ENCODE results near the gene MAP3K5.
"Not testable (repeated sequence)": the region's sequence is repeated elsewhere in the genome, so short reads cannot be mapped to it uniquely, and the experiment has no call there.

The MAP3K5 gene

DNA sequence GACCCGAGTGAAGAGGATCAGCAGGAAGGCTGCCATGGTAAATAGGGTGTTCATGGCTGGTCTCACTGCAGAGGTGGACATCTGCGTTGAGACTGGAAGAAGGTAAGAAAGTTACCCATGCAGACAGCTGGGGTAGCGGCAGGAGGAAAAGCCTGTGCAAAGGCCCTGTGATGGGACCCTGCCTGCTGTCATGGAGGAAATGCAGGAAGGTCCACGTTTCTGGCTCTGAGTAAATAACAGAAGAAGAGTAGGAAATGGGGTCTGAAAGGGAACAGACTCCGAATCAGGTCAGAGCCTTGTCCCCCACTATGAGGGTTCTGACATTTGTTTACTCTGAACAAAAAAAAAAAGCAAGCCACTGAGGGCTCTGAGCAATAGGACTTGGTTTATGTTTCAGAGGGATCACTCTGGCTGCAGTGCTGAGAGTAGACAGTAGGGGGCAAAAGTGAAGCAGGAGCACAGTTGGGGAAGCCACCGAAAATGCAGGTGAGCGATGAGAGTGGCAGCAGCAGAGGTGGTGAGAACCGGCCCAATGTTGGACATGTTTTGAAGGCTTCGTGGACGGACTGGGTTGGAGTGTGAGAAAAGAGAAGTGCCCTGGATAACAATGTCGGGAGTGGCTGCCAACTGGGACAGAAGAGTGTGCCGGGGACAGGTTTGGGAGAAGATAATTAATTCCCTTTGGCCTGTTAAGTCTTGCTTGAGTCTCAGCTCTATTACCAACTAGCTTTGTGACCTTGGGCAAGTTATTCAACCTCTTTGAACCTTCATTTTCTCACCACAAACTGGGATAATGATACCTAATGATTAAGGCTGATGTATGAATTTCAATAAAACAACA, 184.1 kb downstream of the MAP3K5 start:
- peak; percentile 87 for DNase-seq (ENCODE audit: low spot score)

- DNase-seq (ENCODE audit: low spot score) = no peak
Measured at GRCh38 chr6:136607204-136607931, 184.9 kb downstream of the MAP3K5 start.

DNA sequence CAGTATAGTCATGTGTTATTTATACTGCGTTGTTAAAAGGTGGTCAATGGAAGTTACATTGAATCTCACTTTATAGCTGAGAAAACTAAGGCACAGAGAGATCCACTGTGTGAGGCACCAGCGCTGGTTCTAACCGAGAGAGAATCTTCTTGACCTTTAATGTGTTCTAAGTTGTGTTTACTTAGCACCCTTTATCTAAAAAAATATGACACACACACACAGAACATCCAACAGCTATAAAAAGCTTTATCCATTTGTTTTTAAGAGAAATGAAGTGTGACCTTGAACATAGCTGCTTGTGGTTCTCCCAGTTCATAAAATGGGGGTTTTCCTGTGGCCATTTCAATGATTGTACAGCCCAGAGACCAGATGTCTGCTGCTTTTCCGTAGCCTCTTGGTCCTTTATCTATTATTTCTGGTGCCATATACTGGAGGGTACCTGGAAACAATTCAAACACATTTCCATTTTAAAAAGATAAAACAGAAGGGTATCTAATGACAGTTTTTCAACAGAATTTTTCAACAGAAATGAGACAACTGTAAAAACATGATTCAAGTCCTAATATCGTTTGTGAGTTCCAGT, 187.3 kb downstream of the MAP3K5 start:
- DNase-seq (ENCODE audit: low spot score) = no peak

DNA sequence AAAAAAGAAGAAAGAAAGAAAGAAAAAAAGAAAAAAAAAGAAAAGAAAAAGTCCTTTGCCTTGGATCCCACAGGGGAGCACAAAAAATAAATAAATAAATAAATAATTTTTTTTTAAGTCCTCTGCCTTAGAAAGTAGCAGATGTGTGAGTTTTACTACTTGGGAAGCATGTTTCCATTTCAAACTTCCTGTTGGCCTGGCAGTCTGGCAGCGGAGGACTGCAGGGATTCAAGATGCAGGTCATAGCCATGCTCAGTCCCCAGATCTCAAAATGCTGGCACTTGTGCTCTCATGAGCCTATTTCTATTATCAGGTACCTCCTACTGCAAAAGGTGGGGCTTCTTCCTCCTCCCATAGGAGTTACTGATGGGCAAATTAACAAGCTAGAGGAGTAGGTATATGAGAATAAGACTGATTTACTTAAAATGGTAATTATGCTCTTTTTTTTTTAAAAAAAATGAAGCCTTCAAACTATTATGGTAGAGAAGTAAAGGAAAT, 187.9 kb downstream of the MAP3K5 start:
- DNase-seq (ENCODE audit: low spot score) = no peak

DNA sequence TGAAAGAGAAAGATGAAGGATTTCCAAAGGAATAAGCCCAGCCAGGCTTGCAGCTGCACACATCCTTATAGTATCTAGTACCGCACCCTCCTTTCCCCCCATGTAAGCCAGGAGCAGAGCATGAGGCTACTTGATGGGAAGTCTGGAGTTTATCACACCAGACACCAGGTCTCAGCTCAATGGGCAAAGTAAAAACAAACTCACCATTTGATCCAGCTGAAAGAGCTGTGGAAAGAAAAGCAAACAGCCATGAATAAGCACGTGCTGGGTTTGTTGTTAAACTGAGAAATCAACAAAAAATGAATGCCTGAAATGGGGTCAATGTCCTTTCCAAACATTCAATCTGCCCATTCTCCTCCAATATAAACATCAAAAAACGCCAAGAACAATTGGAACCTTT, 191.5 kb downstream of the MAP3K5 start:
- DNase-seq (ENCODE audit: low spot score) = no peak

DNA sequence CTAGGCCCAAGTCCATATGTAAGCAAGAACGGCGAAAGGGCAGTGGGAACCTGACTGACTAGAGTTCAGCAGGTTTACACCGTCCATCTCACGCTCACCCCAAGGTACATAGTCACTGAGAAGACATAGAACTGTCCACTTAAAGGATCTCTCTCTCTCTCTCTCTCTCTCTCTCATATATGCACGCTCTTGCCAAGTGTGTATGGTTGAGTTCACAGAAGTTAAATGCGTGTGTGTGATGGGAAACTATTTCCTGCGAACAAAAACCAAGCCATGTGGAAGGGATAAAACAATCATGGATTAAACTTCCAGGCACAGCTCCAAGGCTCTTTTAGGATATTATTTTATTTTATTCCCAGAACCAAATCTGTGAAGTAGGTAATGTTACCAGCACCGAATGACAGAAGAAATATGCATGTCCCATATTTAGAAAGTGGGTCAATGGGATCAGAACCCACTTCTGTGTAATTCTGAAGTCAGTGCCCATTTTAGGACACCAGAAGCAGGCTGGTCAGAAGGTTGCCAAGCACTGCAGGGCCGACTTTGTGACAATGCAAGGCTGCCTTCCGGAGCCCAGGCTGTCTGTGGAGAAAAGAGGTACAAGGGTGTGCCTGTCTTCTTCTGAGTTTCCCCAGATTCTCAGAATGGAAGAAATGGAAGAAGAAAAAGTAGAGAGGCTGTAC, 192.8 kb downstream of the MAP3K5 start:
- DNase-seq (ENCODE audit: low spot score) = no peak

DNA sequence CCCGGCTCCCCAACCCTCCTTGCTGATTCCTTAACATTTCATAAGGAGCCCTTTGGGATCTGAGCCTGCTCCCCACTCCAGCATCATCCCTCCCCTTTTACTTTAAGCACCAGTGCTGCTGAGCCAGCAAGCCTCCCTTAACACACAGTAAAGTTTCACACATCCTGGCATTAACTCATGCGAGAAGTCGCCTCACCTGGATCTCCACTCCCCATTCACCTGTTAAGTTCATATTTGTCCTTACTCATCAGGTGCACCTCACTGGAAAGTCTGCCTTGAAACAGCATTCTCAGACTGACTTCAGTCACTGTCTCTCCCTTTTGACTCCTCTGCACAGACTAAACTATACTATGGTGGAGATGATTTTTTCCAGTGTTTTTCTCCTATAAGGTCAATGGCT, 194.2 kb downstream of the MAP3K5 start:
- no peak for DNase-seq (ENCODE audit: low spot score)

- DNase-seq (ENCODE audit: low spot score) = no peak
Measured at GRCh38 chr6:136594671-136595070, 197.6 kb downstream of the MAP3K5 start.

DNA sequence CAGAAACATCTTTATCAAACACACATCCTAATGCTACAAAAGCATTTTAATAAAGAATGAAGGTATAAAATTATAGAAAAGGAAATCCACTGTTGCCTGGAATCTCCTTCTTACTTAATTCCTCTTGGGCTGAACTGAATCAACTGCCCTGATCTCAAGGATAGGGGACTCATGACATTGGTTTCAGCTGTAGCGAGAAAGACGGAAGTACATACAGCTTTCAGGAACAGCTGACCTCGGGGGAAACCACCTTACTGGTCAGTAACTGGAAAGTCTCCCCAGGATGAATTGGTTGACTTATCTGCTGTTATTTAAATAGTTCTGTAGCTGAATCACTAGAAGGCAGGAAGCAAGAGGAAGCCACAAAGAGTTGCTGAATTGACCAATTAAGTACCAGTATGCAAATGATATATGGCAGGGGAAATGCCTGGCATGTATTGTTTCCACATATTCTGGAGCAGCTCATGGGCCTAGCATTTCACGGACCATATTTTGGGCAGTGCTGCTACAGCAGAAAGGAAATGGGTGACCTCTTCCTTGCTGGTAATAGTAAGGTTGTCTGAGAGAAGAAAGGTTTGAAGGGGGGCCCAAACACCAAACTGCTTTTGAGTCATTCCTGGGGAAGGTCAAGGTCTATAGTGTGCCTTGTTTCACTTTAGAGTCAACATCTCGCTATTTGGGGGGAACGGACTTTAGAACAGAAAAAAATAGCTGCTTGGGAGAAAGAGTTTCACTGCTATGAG, 198.4 kb downstream of the MAP3K5 start:
- DNase-seq (ENCODE audit: low spot score) = peak; percentile 55

GRCh38 chr6:136592930-136593673, 199.2 kb downstream of the MAP3K5 start:
- DNase-seq (ENCODE audit: low spot score) = no peak

DNA sequence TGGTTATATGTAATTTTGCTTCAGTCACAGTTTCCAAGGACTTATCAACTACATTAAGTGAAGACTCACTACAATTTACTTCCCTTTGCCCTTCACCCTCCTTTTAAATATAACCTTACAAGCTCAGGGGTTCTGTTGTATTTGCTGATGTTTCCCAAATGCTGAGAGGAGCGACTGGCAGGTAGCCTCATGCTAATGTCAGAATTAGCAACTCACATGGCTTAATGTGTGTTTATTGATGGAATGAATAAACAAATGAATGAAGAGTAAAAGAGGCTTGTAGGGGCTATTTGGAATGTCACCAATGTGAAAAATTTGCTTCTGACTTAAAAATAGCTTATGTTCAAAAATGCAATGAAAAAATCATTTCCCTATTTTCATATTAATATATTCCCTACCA, 200.7 kb downstream of the MAP3K5 start:
- no peak for DNase-seq (ENCODE audit: low spot score)

DNA sequence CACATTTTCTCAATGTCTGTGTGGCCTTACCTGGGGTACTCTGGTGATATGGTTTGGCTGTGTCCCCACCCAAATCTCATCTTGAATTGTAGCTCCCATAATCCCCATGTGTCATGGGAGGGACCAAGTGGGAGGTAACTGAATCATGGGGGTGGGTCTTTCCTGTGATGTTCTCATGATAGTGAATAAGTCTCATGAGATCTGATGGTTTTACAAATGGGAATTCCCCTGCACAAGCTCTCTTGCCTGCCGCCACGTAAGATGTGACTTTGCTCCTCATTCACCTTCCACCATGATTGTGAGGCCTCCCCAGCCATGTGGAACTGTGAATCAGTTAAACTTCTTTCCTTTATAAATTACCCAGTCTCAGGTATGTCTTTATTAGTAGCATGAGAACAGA, 201.4 kb downstream of the MAP3K5 start:
- not testable (repeated sequence) for DNase-seq (ENCODE audit: low spot score)

DNA sequence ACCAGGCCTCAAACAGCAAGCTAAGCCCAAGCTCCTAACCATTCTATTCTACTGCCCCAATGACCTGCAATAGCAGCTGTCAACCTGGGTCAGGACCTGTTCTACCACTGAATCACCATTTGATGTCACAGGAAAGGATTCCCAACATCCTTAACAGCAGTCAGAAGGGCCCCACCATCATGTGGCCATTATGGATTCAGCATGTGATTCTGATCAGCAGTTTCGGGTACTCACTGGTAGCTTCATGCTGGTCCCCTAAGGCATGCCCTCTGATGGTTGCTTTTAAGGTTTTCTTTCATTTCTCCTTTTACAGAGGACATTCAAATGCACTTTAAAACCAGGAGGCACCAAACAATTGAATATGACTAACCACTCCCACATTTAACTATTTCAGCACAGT, 204.8 kb downstream of the MAP3K5 start:
- no peak for DNase-seq (ENCODE audit: low spot score)

DNA sequence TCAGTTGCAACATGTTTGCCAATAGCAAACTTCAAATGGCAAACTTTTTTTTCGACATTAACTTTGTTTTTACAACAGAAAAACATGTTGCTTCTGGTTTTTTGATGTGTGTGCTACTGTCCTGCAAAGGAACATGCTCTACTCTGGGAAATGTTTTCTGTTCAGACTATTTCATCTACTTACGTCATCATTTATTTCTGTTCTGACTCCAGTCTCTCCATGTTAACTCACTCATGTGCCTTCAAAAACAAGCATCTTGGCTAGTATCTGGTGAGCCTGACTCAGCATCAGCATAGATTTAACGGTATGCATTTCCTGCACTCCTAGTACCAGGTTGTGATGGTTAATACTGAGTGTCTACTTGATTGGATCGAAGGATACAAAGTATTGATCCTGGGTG, 206.0 kb downstream of the MAP3K5 start:
- no peak for DNase-seq (ENCODE audit: low spot score)

GRCh38 chr6:136585523-136585922, 206.8 kb downstream of the MAP3K5 start:
- DNase-seq (ENCODE audit: low spot score) = not testable (repeated sequence)

DNA sequence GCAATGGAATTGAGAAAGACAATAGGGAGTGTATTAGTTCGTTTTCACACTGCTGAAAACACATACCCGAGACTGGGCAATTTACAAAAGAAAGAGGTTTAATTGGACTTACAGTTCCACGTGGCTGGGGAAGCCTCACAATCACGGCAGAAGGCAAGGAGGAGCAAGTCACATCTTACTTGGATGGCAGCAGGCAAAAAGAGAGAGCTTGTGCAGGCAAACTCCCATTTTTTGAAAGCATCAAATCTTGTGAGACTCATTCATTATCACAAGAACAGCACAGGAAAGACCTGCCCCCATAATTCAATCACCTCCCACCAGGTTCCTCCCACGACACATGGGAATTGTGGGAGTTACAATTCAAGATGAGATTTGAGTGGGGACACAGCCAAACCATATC, 208.0 kb downstream of the MAP3K5 start:
- not testable (repeated sequence) for DNase-seq (ENCODE audit: low spot score)

DNA sequence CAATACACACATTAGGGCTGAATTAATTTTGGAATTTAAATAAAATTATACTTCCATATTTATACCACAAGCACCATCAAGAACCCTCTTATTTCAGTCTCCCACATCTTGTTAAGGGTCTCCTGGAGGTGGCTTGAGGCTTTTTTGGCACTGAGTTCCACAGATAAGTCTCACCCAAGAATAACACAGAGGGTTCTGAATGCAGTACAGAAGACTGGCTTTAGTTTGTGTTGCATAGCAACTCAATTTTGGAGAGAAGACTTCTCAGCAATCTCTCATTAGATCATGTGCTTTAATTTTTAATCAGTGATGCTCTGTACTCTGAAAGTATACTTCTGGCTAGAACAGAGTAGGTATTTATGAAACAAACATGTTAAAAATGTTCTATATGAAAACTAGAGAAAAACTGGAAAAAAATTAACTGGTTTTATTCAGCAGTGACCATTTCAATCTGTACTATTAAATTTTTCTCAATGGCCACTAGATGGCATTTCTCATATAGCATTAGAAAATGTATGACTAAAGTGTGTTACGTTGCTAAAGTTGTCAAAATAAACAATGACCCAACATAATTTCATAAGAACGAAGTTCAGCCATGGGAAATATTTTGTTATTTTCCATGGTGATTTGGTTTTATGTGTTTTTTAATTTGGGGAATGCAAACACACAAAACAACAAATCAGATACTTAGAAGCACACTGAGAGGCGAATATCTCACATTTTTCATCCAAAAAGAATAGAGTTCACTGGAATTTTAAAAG, 209.4 kb downstream of the MAP3K5 start:
- DNase-seq (ENCODE audit: low spot score) = peak; percentile 59

DNA sequence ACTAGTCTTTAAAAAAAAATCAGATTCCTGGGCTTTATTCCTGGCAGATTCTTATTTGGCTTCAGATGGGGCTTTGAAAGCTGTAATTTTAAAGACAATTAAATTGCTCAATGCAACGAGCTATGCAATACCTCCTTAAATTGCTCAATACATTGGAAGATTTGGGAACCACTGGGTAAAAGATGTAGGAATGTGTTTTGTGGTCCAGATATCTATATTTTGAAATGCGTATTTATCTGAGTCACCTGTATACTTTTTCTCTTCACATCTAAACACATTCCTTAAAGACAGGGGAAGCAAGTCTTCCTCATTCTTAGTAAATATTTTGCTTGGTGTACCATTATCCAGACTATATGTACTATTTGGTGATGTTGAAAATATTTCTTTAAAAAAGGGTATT, 212.5 kb downstream of the MAP3K5 start:
- DNase-seq (ENCODE audit: low spot score) = no peak

DNA sequence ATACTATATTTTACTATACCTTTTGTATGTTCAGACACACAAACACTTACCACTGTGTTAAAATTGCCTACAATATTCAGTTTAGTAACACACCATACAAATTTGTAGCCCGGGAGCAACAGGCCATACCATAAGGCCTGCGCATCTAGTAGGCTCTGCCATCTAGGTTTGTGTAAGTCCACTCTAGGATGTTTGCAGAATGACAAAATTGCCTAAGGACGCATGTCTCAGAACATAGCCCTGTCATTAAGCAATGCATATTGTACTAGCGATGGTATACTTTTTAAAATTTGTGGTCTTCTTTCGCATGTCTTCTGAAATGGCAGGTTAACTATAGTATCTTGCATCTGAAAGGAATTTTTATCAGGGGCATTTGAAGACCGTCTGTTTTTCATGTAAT, 215.5 kb downstream of the MAP3K5 start:
- no peak for DNase-seq (ENCODE audit: low spot score)

DNA sequence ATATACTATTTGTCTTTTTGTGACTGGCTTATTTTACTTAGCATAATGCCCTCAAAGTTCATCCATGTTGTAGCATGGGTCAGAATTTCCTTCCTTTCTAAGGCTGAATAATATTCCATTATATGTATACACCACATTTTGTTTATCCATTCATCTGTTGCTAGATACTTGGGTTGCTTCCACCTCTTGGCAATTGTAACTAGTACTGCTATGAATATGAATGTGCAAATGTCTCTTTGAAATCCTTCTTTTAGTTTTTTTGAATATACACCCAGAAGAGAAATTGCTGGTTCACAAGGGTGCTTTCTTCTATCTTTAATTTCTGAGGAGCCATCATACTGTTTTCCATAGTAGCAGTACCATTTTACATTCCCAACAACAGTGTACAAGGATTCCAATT, 220.8 kb downstream of the MAP3K5 start:
- no peak for DNase-seq (ENCODE audit: low spot score)

Measured in NAMALWA (cell line).